Liver (tissue), 9 donors: ENCODE results near the gene LAGE3. TPM values are rescaled to one million over a fixed set of nuclear protein-coding genes. Genes with fewer than 3 reads are reported as not detected.

Source experiments
- DNase-seq: peaks from one replicate; pipeline ENCODE4 v3.0.0-alpha.2; 2017; ENCODE audit warnings: low spot score
- H3K27ac ChIP-seq, 2 donors: one replicate each; pipeline ENCODE4 v1.7.0; 2013; ENCODE audit warnings: inconsistent platforms in 2 of 2, low read length in 2 of 2, control low read depth in 1 of 2, low read depth in 1 of 2, mild to moderate bottlenecking in 1 of 2
- H3K27me3 ChIP-seq, 4 donors: one replicate each; pipeline versions ENCODE4 v1.6.1 to v1.7.0; 2013; ENCODE audit warnings: low read length in 3 of 4, inconsistent platforms in 1 of 4, mild to moderate bottlenecking in 1 of 4, moderate library complexity in 1 of 4; ENCODE audit not compliant: control insufficient read depth in 4 of 4, insufficient read depth in 4 of 4
- H3K36me3 ChIP-seq, 4 donors: one replicate each; pipeline versions ENCODE4 v1.6.1 to v1.7.0; 2013; ENCODE audit warnings: low read length in 3 of 4, mild to moderate bottlenecking in 3 of 4, low read depth in 1 of 4, moderate library complexity in 1 of 4; ENCODE audit not compliant: control insufficient read depth in 4 of 4, insufficient read depth in 3 of 4
- H3K4me1 ChIP-seq, 4 donors: one replicate each; pipeline versions ENCODE4 v1.6.1 to v1.7.0; 2013; ENCODE audit warnings: low read length in 3 of 4, mild to moderate bottlenecking in 3 of 4, moderate library complexity in 1 of 4; ENCODE audit not compliant: control insufficient read depth in 4 of 4, insufficient read depth in 4 of 4
- H3K4me3 ChIP-seq, 3 donors: one replicate each; pipeline versions ENCODE4 v1.6.1 to v1.7.0; 2013; ENCODE audit warnings: low read length in 3 of 3, control low read depth in 1 of 3, low read depth in 1 of 3, mild to moderate bottlenecking in 1 of 3
- H3K9ac ChIP-seq, 2 donors: one replicate each; pipeline ENCODE4 v1.7.0; 2013; ENCODE audit warnings: low read length in 2 of 2, mild to moderate bottlenecking in 2 of 2, moderate library complexity in 2 of 2, control low read depth in 1 of 2, low read depth in 1 of 2
- H3K9me3 ChIP-seq, 4 donors: one replicate each; pipeline versions ENCODE4 v1.6.1 to v1.7.0; 2013; ENCODE audit warnings: low read length in 3 of 4; ENCODE audit not compliant: control insufficient read depth in 4 of 4
- ATF3 ChIP-seq: IDR thresholded peaks from 2 replicates; pipeline ENCODE4 v1.6.1; 2016; ENCODE audit warnings: antibody characterized with exemption
- EGR1 ChIP-seq, 2 donors: IDR thresholded peaks; 2 replicates each; pipeline ENCODE4 v1.6.1; 2016 to 2018; ENCODE audit warnings: antibody characterized with exemption in 2 of 2, low read depth in 2 of 2
- FOXA1 ChIP-seq: IDR thresholded peaks from 2 replicates; pipeline ENCODE4 v1.6.1; 2016; ENCODE audit warnings: antibody characterized with exemption
- FOXA2 ChIP-seq: IDR thresholded peaks from 2 replicates; pipeline ENCODE4 v1.6.1; 2016; ENCODE audit warnings: antibody characterized with exemption
- GABPA ChIP-seq, 2 donors: IDR thresholded peaks in 1 of 2; conservative IDR thresholded peaks in 1 of 2; 2 replicates each; pipeline ENCODE4 v1.6.1; 2016; ENCODE audit warnings: antibody characterized with exemption in 2 of 2, mild to moderate bottlenecking in 1 of 2, moderate library complexity in 1 of 2
- HNF4A ChIP-seq, 2 donors: conservative IDR thresholded peaks; 2 replicates each; pipeline ENCODE4 v1.6.1; 2016; ENCODE audit warnings: antibody characterized with exemption in 2 of 2, mild to moderate bottlenecking in 2 of 2
- JUND ChIP-seq, 2 donors: IDR thresholded peaks; 2 replicates each; pipeline ENCODE4 v1.6.1; 2016; ENCODE audit warnings: antibody characterized with exemption in 2 of 2
- MAX ChIP-seq: IDR thresholded peaks from 2 replicates; pipeline ENCODE4 v1.6.1; 2016; ENCODE audit warnings: antibody characterized with exemption
- NR2F2 ChIP-seq: IDR thresholded peaks from 2 replicates; pipeline ENCODE4 v1.6.1; 2016; ENCODE audit warnings: antibody characterized with exemption
- RAD21 ChIP-seq, 2 donors: IDR thresholded peaks; 2 replicates each; pipeline ENCODE4 v1.6.1; 2016; ENCODE audit warnings: antibody characterized with exemption in 2 of 2, mild to moderate bottlenecking in 2 of 2
- REST ChIP-seq: IDR thresholded peaks from 2 replicates; pipeline ENCODE4 v1.6.1; 2016; ENCODE audit warnings: antibody characterized with exemption, mild to moderate bottlenecking
- RXRA ChIP-seq, 2 donors: IDR thresholded peaks; 2 replicates each; pipeline ENCODE4 v1.6.1; 2017 to 2018; ENCODE audit warnings: antibody characterized with exemption in 2 of 2, mild to moderate bottlenecking in 1 of 2
- SP1 ChIP-seq: IDR thresholded peaks from 2 replicates; pipeline ENCODE4 v1.6.1; 2018; ENCODE audit warnings: antibody characterized with exemption, mild to moderate bottlenecking
- TAF1 ChIP-seq: conservative IDR thresholded peaks from 2 replicates; pipeline ENCODE4 v1.6.1; 2016; ENCODE audit warnings: antibody characterized with exemption, mild to moderate bottlenecking
- YY1 ChIP-seq: IDR thresholded peaks from 2 replicates; pipeline ENCODE4 v1.6.1; 2016; ENCODE audit warnings: antibody characterized with exemption, mild to moderate bottlenecking
- ZBTB33 ChIP-seq: IDR thresholded peaks from 2 replicates; pipeline ENCODE4 v1.6.1; 2016; ENCODE audit warnings: antibody characterized with exemption
- WGBS: extraction: QIAGEN DNeasy Blood & Tissue Kit; methylation state at CpG from one replicate; pipeline ENCODE4 v1.1.7; 2013; 5-methylcytosine and 5-hydroxymethylcytosine counted together
- polyA plus RNA-seq, 2 donors: library from polyadenylated mRNA; stranded (reverse) in 1 of 2; unstranded in 1 of 2; fragments of 200-250 nt in 1 of 2; fragments of >200 nt in 1 of 2; fragmentation: Nextera tagmentation in 1 of 2; extraction: Ambion mirVana in 1 of 2; gene quantifications; one replicate each; pipeline versions ENCODE4 v1.2.1 to v1.2.3, GENCODE V29; 2013 to 2015
- total RNA-seq, 2 donors: library from RNA; depleted of rRNA; stranded (reverse); fragments of >200 nt; gene quantifications; one replicate each; pipeline ENCODE4 v1.2.3, GENCODE V29; 2014
- TF ChIP-seq, protein P1 (sequence below): fragments of 150-350 bp; IDR thresholded peaks from 2 replicates; pipeline ENCODE4 v1.5.1; 2017; ENCODE audit warnings: improper control_type of control experiment, low read depth, low read length; ENCODE audit not compliant: missing input control
- donor health status: healthy.
- donor health status: healthy.
- donor health status: healthy.
- donor health status: healthy.
- donor health status: healthy.

The LAGE3 gene
- total and polyA plus RNA-seq, 4 donors: 8.5 to 18.1 (median 12.7) TPM

DNA sequence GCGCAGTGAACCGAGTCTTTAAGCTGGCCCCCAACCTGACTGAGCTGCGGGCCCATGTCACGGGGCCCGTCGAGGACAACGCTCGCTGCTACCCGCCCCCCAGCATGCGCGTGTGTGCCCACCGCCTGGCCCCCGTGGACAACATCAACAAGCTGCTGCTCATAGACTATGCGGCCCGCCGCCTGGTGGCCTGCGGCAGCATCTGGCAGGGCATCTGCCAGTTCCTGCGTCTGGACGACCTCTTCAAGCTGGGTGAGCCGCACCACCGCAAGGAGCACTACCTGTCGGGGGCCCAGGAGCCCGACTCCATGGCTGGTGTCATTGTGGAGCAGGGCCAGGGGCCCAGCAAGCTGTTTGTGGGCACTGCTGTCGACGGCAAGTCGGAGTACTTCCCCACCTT, 18.8 kb downstream of the LAGE3 start:
- Histone ChIP-seq H3K27ac (no peak overlapping the region), H3K4me1 (peaks cover 0 to 5% (median 0%) of the 10 kb centered on the region in 4 donors), H3K36me3 (no peaks in the 10 kb centered on the region), H3K27me3 (no peaks in the 10 kb centered on the region), H3K4me3 (no peak overlapping the region), H3K9me3 (no peaks in the 10 kb centered on the region), H3K9ac (no peak overlapping the region)
- TF ChIP-seq JUND (IDR thresholded peaks at IDR 0.05) (no peak), NR2F2 (no peak), EGR1 (IDR thresholded peaks at IDR 0.05; ENCODE audit: low read depth in 2 of 2) (no peak), RAD21 (IDR thresholded peaks at IDR 0.05) (no peak), HNF4A (conservative IDR thresholded peaks at IDR 0.05) (no peak), RXRA (IDR thresholded peaks at IDR 0.05) (no peak), FOXA2 (no peak), TAF1 (no peak), MAX (no peak), ATF3 (no peak), YY1 (no peak), REST (no peak), FOXA1 (no peak), GABPA (IDR thresholded peaks at IDR 0.05 in 1 of 2, conservative IDR thresholded peaks at IDR 0.05 in 1 of 2) (no peak)
- TF ChIP-seq, protein P1, sequence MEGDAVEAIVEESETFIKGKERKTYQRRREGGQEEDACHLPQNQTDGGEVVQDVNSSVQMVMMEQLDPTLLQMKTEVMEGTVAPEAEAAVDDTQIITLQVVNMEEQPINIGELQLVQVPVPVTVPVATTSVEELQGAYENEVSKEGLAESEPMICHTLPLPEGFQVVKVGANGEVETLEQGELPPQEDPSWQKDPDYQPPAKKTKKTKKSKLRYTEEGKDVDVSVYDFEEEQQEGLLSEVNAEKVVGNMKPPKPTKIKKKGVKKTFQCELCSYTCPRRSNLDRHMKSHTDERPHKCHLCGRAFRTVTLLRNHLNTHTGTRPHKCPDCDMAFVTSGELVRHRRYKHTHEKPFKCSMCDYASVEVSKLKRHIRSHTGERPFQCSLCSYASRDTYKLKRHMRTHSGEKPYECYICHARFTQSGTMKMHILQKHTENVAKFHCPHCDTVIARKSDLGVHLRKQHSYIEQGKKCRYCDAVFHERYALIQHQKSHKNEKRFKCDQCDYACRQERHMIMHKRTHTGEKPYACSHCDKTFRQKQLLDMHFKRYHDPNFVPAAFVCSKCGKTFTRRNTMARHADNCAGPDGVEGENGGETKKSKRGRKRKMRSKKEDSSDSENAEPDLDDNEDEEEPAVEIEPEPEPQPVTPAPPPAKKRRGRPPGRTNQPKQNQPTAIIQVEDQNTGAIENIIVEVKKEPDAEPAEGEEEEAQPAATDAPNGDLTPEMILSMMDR: no peak
- DNase-seq: no peak
- 96% methylated on average over 26 of the region's 26 CpGs for whole genome bisulfite sequencing

- Histone ChIP-seq H3K4me1 (peaks cover 0 to 5% (median 0%) of the 10 kb centered on the region in 4 donors), H3K9ac (no peak overlapping the region), H3K36me3 (no peaks in the 10 kb centered on the region), H3K27me3 (no peaks in the 10 kb centered on the region), H3K4me3 (no peak overlapping the region), H3K27ac (no peak overlapping the region), H3K9me3 (no peaks in the 10 kb centered on the region)
- whole genome bisulfite sequencing: 90% methylated on average over 14 of the region's 14 CpGs
- no peak for DNase-seq
- TF ChIP-seq MAX (no peak), RXRA (IDR thresholded peaks at IDR 0.05) (no peak), EGR1 (IDR thresholded peaks at IDR 0.05; ENCODE audit: low read depth in 2 of 2) (no peak), FOXA1 (no peak), ZBTB33 (no peak), RAD21 (IDR thresholded peaks at IDR 0.05) (no peak), ATF3 (no peak), NR2F2 (no peak), TAF1 (no peak), GABPA (IDR thresholded peaks at IDR 0.05 in 1 of 2, conservative IDR thresholded peaks at IDR 0.05 in 1 of 2) (no peak), JUND (IDR thresholded peaks at IDR 0.05) (no peak), FOXA2 (no peak), SP1 (no peak), HNF4A (conservative IDR thresholded peaks at IDR 0.05) (no peak), REST (no peak)
Measured at GRCh38 chrX:154459832-154460231, 19.2 kb downstream of the LAGE3 start.
